Stimulated activated CD8-positive, alpha-beta memory T cell treated with anti-CD3 and anti-CD28 coated beads, Interleukin-15, amount 100 ng/mL, for 48 hours (primary cell): Measurements from ENCODE around the gene ASXL1.

ENCODE experiments used
- DNase-seq, 2 donors: peaks; one replicate each; pipeline ENCODE4 v3.0.0-alpha.2; 2020; ENCODE audit warnings: low read depth in 2 of 2

ASXL1 gene

GRCh38 chr20:32440069-32440757 lies 82.1 kb downstream of the ASXL1 start:
- no peak for DNase-seq

- DNase-seq, result no peak
These were observed 82.6 kb downstream of the ASXL1 start for GRCh38 chr20:32440758-32441078.

GRCh38 chr20:32441638-32442037 lies 83.5 kb downstream of the ASXL1 start:
- DNase-seq, result no peak

- no peak for DNase-seq
These were observed 84.7 kb downstream of the ASXL1 start for GRCh38 chr20:32442630-32443373.

GRCh38 chr20:32443386-32443974 lies 85.3 kb downstream of the ASXL1 start:
- DNase-seq, result no peak

GRCh38 chr20:32444474-32445220 lies 86.5 kb downstream of the ASXL1 start:
- DNase-seq, result no peak

GRCh38 chr20:32445539-32446273 lies 87.6 kb downstream of the ASXL1 start:
- no peak for DNase-seq

- no peak for DNase-seq
These were observed 88.4 kb downstream of the ASXL1 start for GRCh38 chr20:32446301-32447100.

GRCh38 chr20:32447136-32448027 lies 89.3 kb downstream of the ASXL1 start:
- DNase-seq, result no peak

GRCh38 chr20:32448306-32449056 lies 90.3 kb downstream of the ASXL1 start:
- DNase-seq, result no peak

GRCh38 chr20:32449057-32449889 lies 91.1 kb downstream of the ASXL1 start:
- no peak for DNase-seq

GRCh38 chr20:32449890-32450401 lies 91.8 kb downstream of the ASXL1 start:
- no peak for DNase-seq

- DNase-seq, result no peak
These were observed 92.4 kb downstream of the ASXL1 start for GRCh38 chr20:32450484-32451061.

- no peak for DNase-seq
These were observed 93.2 kb downstream of the ASXL1 start for GRCh38 chr20:32451340-32451681.

- DNase-seq, result no peak
These were observed 93.7 kb downstream of the ASXL1 start for GRCh38 chr20:32451682-32452461.

- DNase-seq, result no peak
These were observed 94.8 kb downstream of the ASXL1 start for GRCh38 chr20:32452776-32453466.
